H1 (cell line): ENCODE measurements around the gene ADAMTS17. TPM values are rescaled to one million over a fixed set of nuclear protein-coding genes. Genes with fewer than 3 reads are reported as not detected.

Experiments used
- CTCF ChIA-PET: fragments of 300-600 bp; sonication (Branson Sonifier 250); formaldehyde crosslinking; loops from one replicate; lab custom pipeline; 2021; ENCODE audit not compliant: partially characterized antibody; lab: Charles Lee
- POLR2A ChIA-PET: fragments of 300-600 bp; sonication (Branson Sonifier 250); formaldehyde crosslinking; loops from one replicate; lab custom pipeline; 2021; ENCODE audit warnings: inconsistent platforms; ENCODE audit not compliant: partially characterized antibody; lab: Charles Lee
- DNase-seq, 2 experiments: peaks; one replicate each; pipeline versions ENCODE4 v3.0.0 to v3.0.0-alpha.2; 2010 to 2022; ENCODE audit warnings: low spot score in 2 of 2, low read depth in 1 of 2, mixed read lengths in 1 of 2
- FAIRE-seq: peaks from 2 replicates; lab custom pipeline; 2011; peaks lifted over from hg19 to GRCh38; lab: Jason Lieb, UNC
- H2AFZ ChIP-seq: 2 replicates; pipeline ENCODE4 v1.8.1; 2012; ENCODE audit warnings: low read length, inconsistent platforms
- H2AK5ac ChIP-seq: 2 replicates; pipeline ENCODE4 v1.6.1; 2013; ENCODE audit warnings: low read depth, low read length
- H2BK120ac ChIP-seq: replicated peaks from 2 replicates; pipeline ENCODE3; 2013; ENCODE audit warnings: low read depth, low read length, inconsistent platforms
- H2BK12ac ChIP-seq: 2 replicates; pipeline ENCODE4 v1.6.1; 2013; ENCODE audit warnings: low read depth, low read length
- H2BK15ac ChIP-seq: 2 replicates; pipeline ENCODE4 v1.6.1; 2013; ENCODE audit warnings: low read length
- H2BK20ac ChIP-seq: 2 replicates; pipeline ENCODE4 v1.6.1; 2013; ENCODE audit warnings: low read length
- H2BK5ac ChIP-seq: 2 replicates; pipeline ENCODE4 v1.6.1; 2013; ENCODE audit warnings: low read depth, low read length
- H3K14ac ChIP-seq: 2 replicates; pipeline ENCODE4 v1.6.1; 2013; ENCODE audit warnings: inconsistent platforms; ENCODE audit not compliant: insufficient read length
- H3K18ac ChIP-seq: 2 replicates; pipeline ENCODE4 v1.6.1; 2013; ENCODE audit warnings: low read length; ENCODE audit errors: extremely low read depth
- H3K23ac ChIP-seq: 2 replicates; pipeline ENCODE4 v1.6.1; 2013; ENCODE audit warnings: inconsistent platforms; ENCODE audit not compliant: insufficient read length
- H3K23me2 ChIP-seq: 2 replicates; pipeline ENCODE4 v1.6.1; 2013; ENCODE audit warnings: low read depth, low read length
- H3K27ac ChIP-seq: 2 replicates; pipeline ENCODE4 v1.6.1; 2011; ENCODE audit warnings: low read depth, low read length, inconsistent platforms
- H3K27me3 ChIP-seq, 4 experiments: replicated peaks in 1 of 4; 1 replicate in 1 of 4; 2 replicates in 3 of 4; pipeline versions ENCODE4 v1.6.1 to v1.8.1; 2011 to 2013; ENCODE audit warnings: low read length in 3 of 4, mild to moderate bottlenecking in 3 of 4, inconsistent platforms in 2 of 4, mixed read lengths in 2 of 4, moderate library complexity in 1 of 4; ENCODE audit not compliant: control insufficient read depth in 3 of 4, insufficient read depth in 3 of 4; ENCODE audit errors: extremely low read depth in 1 of 4
- H3K36me3 ChIP-seq, 4 experiments: 2 replicates each; pipeline versions ENCODE4 v1.6.1 to v1.8.1; 2011 to 2013; ENCODE audit warnings: mild to moderate bottlenecking in 4 of 4, low read length in 3 of 4, moderate library complexity in 2 of 4, control low read depth in 1 of 4, inconsistent platforms in 1 of 4; ENCODE audit not compliant: insufficient read depth in 4 of 4, control insufficient read depth in 2 of 4
- H3K4ac ChIP-seq: replicated peaks from 2 replicates; pipeline ENCODE3; 2013; ENCODE audit warnings: low read length, low read depth, mixed read lengths, inconsistent platforms; ENCODE audit not compliant: insufficient read length
- H3K4me1 ChIP-seq, 4 experiments: replicated peaks in 1 of 4; 1 replicate in 1 of 4; 2 replicates in 3 of 4; pipeline versions ENCODE4 v1.6.1 to v1.8.1; 2011 to 2013; ENCODE audit warnings: low read length in 3 of 4, inconsistent platforms in 2 of 4, mixed read lengths in 1 of 4; ENCODE audit not compliant: insufficient read depth in 4 of 4, control insufficient read depth in 3 of 4
- H3K4me2 ChIP-seq, 2 experiments: 2 replicates each; pipeline versions ENCODE4 v1.6.1 to v1.8.1; 2011 to 2013; ENCODE audit warnings: low read depth in 2 of 2, low read length in 2 of 2, control low read depth in 1 of 2, inconsistent platforms in 1 of 2, mild to moderate bottlenecking in 1 of 2; ENCODE audit not compliant: insufficient read depth in 1 of 2
- H3K4me3 ChIP-seq, 4 experiments: fragments of 200-600, 300-600 bp in 1 of 4; sonication (generic), shearing (Covaris generic), sonication (Bioruptor Twin) in 1 of 4; 2 replicates each; pipeline versions ENCODE4 v1.5.1 to v1.8.1; 2011 to 2016; ENCODE audit warnings: low read length in 4 of 4, low read depth in 3 of 4, control low read depth in 2 of 4, inconsistent platforms in 2 of 4, mild to moderate bottlenecking in 2 of 4, mixed read lengths in 1 of 4, moderate library complexity in 1 of 4; ENCODE audit not compliant: insufficient read depth in 2 of 4; ENCODE audit errors: extremely low read depth in 1 of 4
- H3K56ac ChIP-seq: replicated peaks from 2 replicates; pipeline ENCODE3; 2013; ENCODE audit warnings: low read depth, mild to moderate bottlenecking, mixed read lengths, low read length, inconsistent platforms; ENCODE audit not compliant: insufficient read length
- H3K79me1 ChIP-seq: 2 replicates; pipeline ENCODE4 v1.6.1; 2013; ENCODE audit warnings: low read depth, low read length, control low read depth
- H3K79me2 ChIP-seq, 2 experiments: 2 replicates each; pipeline versions ENCODE4 v1.6.1 to v1.8.1; 2012 to 2013; ENCODE audit warnings: low read length in 2 of 2, mild to moderate bottlenecking in 2 of 2, inconsistent platforms in 1 of 2; ENCODE audit not compliant: insufficient read depth in 2 of 2, control insufficient read depth in 1 of 2
- H3K9ac ChIP-seq, 4 experiments: replicated peaks in 1 of 4; 1 replicate in 1 of 4; 2 replicates in 3 of 4; pipeline versions ENCODE4 v1.6.1 to v1.8.1; 2011 to 2013; ENCODE audit warnings: low read depth in 3 of 4, low read length in 3 of 4, control low read depth in 2 of 4, mild to moderate bottlenecking in 2 of 4, moderate library complexity in 2 of 4, inconsistent platforms in 1 of 4; ENCODE audit errors: extremely low read depth in 1 of 4
- H3K9me3 ChIP-seq, 2 experiments: 2 replicates each; pipeline versions ENCODE4 v1.6.1 to v1.8.1; 2012 to 2013; ENCODE audit warnings: mild to moderate bottlenecking in 2 of 2, moderate library complexity in 2 of 2, control low read depth in 1 of 2, inconsistent platforms in 1 of 2, low read depth in 1 of 2, low read length in 1 of 2, mixed read lengths in 1 of 2; ENCODE audit not compliant: insufficient read depth in 2 of 2
- H4K20me1 ChIP-seq, 2 experiments: replicated peaks in 1 of 2; 2 replicates each; pipeline versions ENCODE3 to v1.8.1; 2011 to 2013; ENCODE audit warnings: inconsistent platforms in 2 of 2, low read length in 2 of 2, mild to moderate bottlenecking in 1 of 2; ENCODE audit not compliant: insufficient read depth in 2 of 2, control insufficient read depth in 1 of 2
- H4K5ac ChIP-seq: 2 replicates; pipeline ENCODE4 v1.6.1; 2013; ENCODE audit warnings: low read length, low read depth, mixed read lengths, inconsistent platforms; ENCODE audit not compliant: insufficient read length
- H4K8ac ChIP-seq: 2 replicates; pipeline ENCODE4 v1.8.0; 2013; ENCODE audit warnings: mild to moderate bottlenecking, moderate library complexity, low read length, inconsistent platforms; ENCODE audit not compliant: insufficient read depth; ENCODE audit errors: extremely low read depth
- H4K91ac ChIP-seq: replicated peaks from 2 replicates; pipeline ENCODE3; 2013; ENCODE audit warnings: low read length, mixed read lengths, inconsistent platforms; ENCODE audit not compliant: insufficient read length
- CTCF ChIP-seq, 3 experiments: IDR thresholded peaks; 1 replicate in 2 of 3; 2 replicates in 1 of 3; pipeline versions ENCODE4 v1.5.1 to v1.6.1; 2011; ENCODE audit warnings: low read length in 3 of 3, mild to moderate bottlenecking in 3 of 3, inconsistent platforms in 2 of 3, low read depth in 1 of 3, moderate library complexity in 1 of 3; ENCODE audit not compliant: insufficient read depth in 1 of 3; ENCODE audit errors: control extremely low read depth in 1 of 3
- ZNF274 ChIP-seq: IDR thresholded peaks from 2 replicates; pipeline ENCODE4 v1.7.0; 2012; ENCODE audit warnings: low read length, borderline replicate concordance; ENCODE audit errors: extremely low read depth
- WGBS, 2 experiments: shearing (Covaris generic) in 1 of 2; methylation state at CpG; one replicate each; pipeline versions ENCODE4 v1.1.6 to v1.1.7; 2013 to 2015; ENCODE audit warnings: low lambda C conversion rate in 2 of 2, mixed read lengths in 2 of 2, inconsistent platforms in 1 of 2, low coverage in 1 of 2, missing lambda C conversion rate in 1 of 2; ENCODE audit not compliant: insufficient replicate concordance in 2 of 2, insufficient coverage in 1 of 2, insufficient read length in 1 of 2; ENCODE audit errors: extremely low coverage in 1 of 2, missing lambda C conversion rate in 1 of 2; 5-methylcytosine and 5-hydroxymethylcytosine counted together
- polyA plus RNA-seq, 7 experiments: library from polyadenylated mRNA; depleted of rRNA in 3 of 7; stranded (reverse) in 5 of 7; unstranded in 2 of 7; fragments of >200 nt in 5 of 7; fragments of 200-250 nt in 2 of 7; gene quantifications; 1 replicate in 5 of 7; 2 replicates in 1 of 7; 4 replicates in 1 of 7; pipeline versions ENCODE4 v1.2.1 to v1.2.3, GENCODE V29; 2011 to 2013; ENCODE audit warnings: missing spikeins in 2 of 7, mixed read lengths in 2 of 7
- total RNA-seq: library from RNA; stranded (reverse); fragmentation: NEBNext Ultra II Directional; extraction: Animal tissue kit (Norgen Biotek cat#: 25700); gene quantifications from 2 replicates; pipeline ENCODE4 v1.2.1, GENCODE V29; 2021

Gene ADAMTS17
- total and polyA plus RNA-seq, 2 of the 8 experiments (the other 6 are each of a cell fraction or from before 2014, with no cell fraction given): 0.51 to 1.7 TPM

GRCh38 chr15:99970891-99971430, 370.8 kb downstream of the ADAMTS17 start:
- H3K18ac ChIP-seq: peak overlapping the region; percentile 48; the same call in 1 of the 2 replicates
- ChIA-PET CTCF (interaction anchor here (1.3 to 3.7 kb wide), 6 partner anchors 8 to 367 kb away, joined by 4 to 27 read pairs (median 8); no protein-coding TSS in a partner anchor), POLR2A (no interaction called here)
- H3K23me2 ChIP-seq: no peaks in the 10 kb centered on the region
- no peaks in the 10 kb centered on the region for H3K79me2 ChIP-seq
- H3K4me3 ChIP-seq: no peak overlapping the region
- H2AFZ ChIP-seq: no peak overlapping the region
- H2BK20ac ChIP-seq: no peak overlapping the region
- no peaks in the 10 kb centered on the region; a peak in 1 of 7 replicates for H3K4me1 ChIP-seq
- H2BK120ac ChIP-seq: no peak overlapping the region
- no peak for TF ChIP-seq CTCF (IDR thresholded peaks at IDR 0.05; ENCODE audit: control extremely low read depth in 1 of 3, insufficient read depth in 1 of 3, low read depth in 1 of 3, low read length in 3 of 3)
- TF ChIP-seq ZNF274: no peak
- H3K9me3 ChIP-seq: no peaks in the 10 kb centered on the region
- H3K4me2 ChIP-seq: no peak overlapping the region
- H4K8ac ChIP-seq: no peak overlapping the region
- H4K20me1 ChIP-seq: no peaks in the 10 kb centered on the region
- H3K27me3 ChIP-seq: no peaks in the 10 kb centered on the region
- peak overlapping the region; percentile 71 for H4K91ac ChIP-seq
- no peaks in the 10 kb centered on the region for H3K79me1 ChIP-seq
- H3K14ac ChIP-seq: no peak overlapping the region
- no peak overlapping the region for H2BK12ac ChIP-seq
- DNase-seq (no peak), FAIRE-seq (no peak)
- H4K5ac ChIP-seq: no peak overlapping the region
- H3K9ac ChIP-seq: no peak overlapping the region
- H3K36me3 ChIP-seq: no peaks in the 10 kb centered on the region
- H3K27ac ChIP-seq: no peak overlapping the region; the same call in 1 of the 2 replicates
- peak overlapping the region; percentile 75; the same call in 1 of the 2 replicates for H2AK5ac ChIP-seq
- H2BK15ac ChIP-seq: 0 out of 2 replicates have a peak overlapping the region, but pooled peaks have one; percentile 88
- no peak overlapping the region for H2BK5ac ChIP-seq
- H3K4ac ChIP-seq: no peak overlapping the region
- WGBS, 2 experiments: 80% methylated on average over 7 of the region's 9 CpGs; no CpG with 5 or more reads in 1 of the 2 experiments
- H3K23ac ChIP-seq: no peak overlapping the region
- no peak overlapping the region for H3K56ac ChIP-seq
